H9 (cell line): ENCODE data around the gene DISP3. TPM values are rescaled to one million over a fixed set of nuclear protein-coding genes. Genes with fewer than 3 reads are reported as not detected.

Source experiments
- DNase-seq: peaks from one replicate; pipeline ENCODE4 v3.0.0-alpha.2; 2017
- H2AFZ ChIP-seq: one replicate; pipeline ENCODE4 v1.6.1; 2013; ENCODE audit warnings: mild to moderate bottlenecking, low read length, control low read depth, moderate library complexity
- H2AK5ac ChIP-seq: 2 replicates; pipeline ENCODE4 v1.6.1; 2013; ENCODE audit warnings: low read length, control low read depth, mixed read lengths; ENCODE audit not compliant: insufficient read length
- H2BK120ac ChIP-seq: one replicate; pipeline ENCODE4 v1.6.1; 2013; ENCODE audit warnings: low read depth, mild to moderate bottlenecking, low read length, control low read depth, inconsistent platforms; ENCODE audit not compliant: poor library complexity, severe bottlenecking
- H2BK12ac ChIP-seq: 2 replicates; pipeline ENCODE4 v1.6.1; 2013; ENCODE audit warnings: low read length, control low read depth, mixed read lengths, low read depth; ENCODE audit not compliant: insufficient read length
- H2BK15ac ChIP-seq: 2 replicates; pipeline ENCODE4 v1.6.1; 2013; ENCODE audit warnings: low read depth, low read length, control low read depth
- H2BK20ac ChIP-seq: one replicate; pipeline ENCODE4 v1.6.1; 2013; ENCODE audit warnings: low read depth, mild to moderate bottlenecking, low read length, control low read depth, inconsistent platforms; ENCODE audit not compliant: poor library complexity, severe bottlenecking
- H2BK5ac ChIP-seq: 2 replicates; pipeline ENCODE4 v1.6.1; 2013; ENCODE audit warnings: low read length, control low read depth, mixed read lengths; ENCODE audit not compliant: insufficient read length
- H3K14ac ChIP-seq: 2 replicates; pipeline ENCODE4 v1.6.1; 2013; ENCODE audit warnings: low read length, control low read depth; ENCODE audit not compliant: insufficient read depth
- H3K18ac ChIP-seq: 2 replicates; pipeline ENCODE4 v1.6.1; 2013; ENCODE audit warnings: low read depth, mild to moderate bottlenecking, mixed read lengths, low read length, control low read depth; ENCODE audit not compliant: insufficient read length
- H3K23ac ChIP-seq: 2 replicates; pipeline ENCODE4 v1.6.1; 2013; ENCODE audit warnings: low read length, control low read depth, mixed read lengths, low read depth; ENCODE audit not compliant: insufficient read length
- H3K23me2 ChIP-seq: 2 replicates; pipeline ENCODE4 v1.6.1; 2013; ENCODE audit warnings: low read depth, mild to moderate bottlenecking, mixed read lengths, low read length, control low read depth; ENCODE audit not compliant: insufficient read length, poor library complexity, severe bottlenecking
- H3K27ac ChIP-seq: 2 replicates; pipeline ENCODE4 v1.5.1; 2013; ENCODE audit warnings: low read length, control low read depth, mixed read lengths, low read depth; ENCODE audit not compliant: insufficient read length
- H3K27me3 ChIP-seq: 2 replicates; pipeline ENCODE4 v1.6.1; 2013; ENCODE audit warnings: low read length, control low read depth, inconsistent platforms; ENCODE audit not compliant: insufficient read depth
- H3K4ac ChIP-seq: 2 replicates; pipeline ENCODE4 v1.6.1; 2013; ENCODE audit warnings: low read depth, mild to moderate bottlenecking, control low read depth, inconsistent platforms, low read length, moderate library complexity
- H3K4me1 ChIP-seq: 2 replicates; pipeline ENCODE4 v1.6.1; 2013; ENCODE audit warnings: low read length, control low read depth, inconsistent platforms; ENCODE audit not compliant: insufficient read depth
- H3K4me2 ChIP-seq: 2 replicates; pipeline ENCODE4 v1.6.1; 2013; ENCODE audit warnings: low read length, control low read depth, mixed read lengths; ENCODE audit not compliant: insufficient read length, insufficient read depth
- H3K56ac ChIP-seq: 2 replicates; pipeline ENCODE4 v1.6.1; 2013; ENCODE audit warnings: low read depth, mild to moderate bottlenecking, mixed read lengths, low read length, control low read depth; ENCODE audit not compliant: insufficient read length
- H3K79me1 ChIP-seq: 2 replicates; pipeline ENCODE4 v1.6.1; 2013; ENCODE audit warnings: low read depth, mild to moderate bottlenecking, moderate library complexity, low read length, control low read depth, inconsistent platforms; ENCODE audit not compliant: insufficient read depth, poor library complexity, severe bottlenecking
- H3K79me2 ChIP-seq: 2 replicates; pipeline ENCODE4 v1.6.1; 2013; ENCODE audit warnings: low read length, control low read depth, inconsistent platforms; ENCODE audit not compliant: insufficient read depth
- H3K9ac ChIP-seq: 2 replicates; pipeline ENCODE4 v1.6.1; 2013; ENCODE audit warnings: low read length, control low read depth, mixed read lengths; ENCODE audit not compliant: insufficient read length; ENCODE audit errors: extremely low read depth
- H3K9me3 ChIP-seq: one replicate; pipeline ENCODE4 v1.6.1; 2013; ENCODE audit warnings: low read depth, low read length, inconsistent platforms; ENCODE audit not compliant: control insufficient read depth
- H3T11ph ChIP-seq: one replicate; pipeline ENCODE4 v1.6.1; 2013; ENCODE audit warnings: mild to moderate bottlenecking, low read length, control low read depth, inconsistent platforms
- H4K20me1 ChIP-seq: one replicate; pipeline ENCODE4 v1.6.1; 2013; ENCODE audit not compliant: control insufficient read depth, insufficient read length, insufficient read depth
- H4K5ac ChIP-seq: 2 replicates; pipeline ENCODE4 v1.6.1; 2013; ENCODE audit warnings: low read depth, mild to moderate bottlenecking, mixed read lengths, low read length, control low read depth; ENCODE audit not compliant: insufficient read length
- H4K8ac ChIP-seq: replicated peaks from 2 replicates; pipeline ENCODE4 v1.6.1; 2013; ENCODE audit warnings: low read length, control low read depth, mixed read lengths, low read depth; ENCODE audit not compliant: insufficient read length
- H4K91ac ChIP-seq: 2 replicates; pipeline ENCODE4 v1.6.1; 2013; ENCODE audit warnings: low read depth, mild to moderate bottlenecking, moderate library complexity, mixed read lengths, low read length, control low read depth; ENCODE audit not compliant: insufficient read length
- H3K27ac Mint-ChIP-seq, 3 experiments: 2 replicates in 2 of 3; 3 replicates in 1 of 3; pipeline ENCODE4 v1.8.0; 2020 to 2021; ENCODE audit warnings: mixed read lengths in 3 of 3, mild to moderate bottlenecking in 1 of 3, moderate library complexity in 1 of 3
- H3K27me3 Mint-ChIP-seq: 2 replicates; pipeline ENCODE4 v1.8.0; 2021; ENCODE audit warnings: low read depth, mild to moderate bottlenecking, moderate library complexity, mixed read lengths
- H3K36me3 Mint-ChIP-seq, 3 experiments: 2 replicates in 2 of 3; 3 replicates in 1 of 3; pipeline ENCODE4 v1.8.0; 2020 to 2021; ENCODE audit warnings: low read depth in 3 of 3, mixed read lengths in 3 of 3; ENCODE audit not compliant: insufficient read depth in 1 of 3
- H3K4me1 Mint-ChIP-seq, 2 experiments: 2 replicates each; pipeline ENCODE4 v1.8.0; 2020; ENCODE audit warnings: mixed read lengths in 2 of 2
- H3K4me3 Mint-ChIP-seq, 2 experiments: 2 replicates in 1 of 2; 3 replicates in 1 of 2; pipeline ENCODE4 v1.8.0; 2020 to 2021; ENCODE audit warnings: mild to moderate bottlenecking in 2 of 2, mixed read lengths in 2 of 2, moderate library complexity in 1 of 2
- H3K9me3 Mint-ChIP-seq, 2 experiments: 2 replicates in 1 of 2; 3 replicates in 1 of 2; pipeline ENCODE4 v1.8.0; 2020; ENCODE audit warnings: mild to moderate bottlenecking in 2 of 2, mixed read lengths in 2 of 2, moderate library complexity in 1 of 2
- CTCF ChIP-seq: fragments of 200-600 bp; sonication (generic); conservative IDR thresholded peaks from 3 replicates; pipeline ENCODE4 v1.8.0; 2021; ENCODE audit warnings: antibody characterized with exemption, mild to moderate bottlenecking
- WGBS: extraction: QIAGEN DNeasy Blood & Tissue Kit; methylation state at CpG from one replicate; pipeline ENCODE4 v1.1.7; 2013; ENCODE audit warnings: missing lambda C conversion rate, low lambda C conversion rate, mixed read lengths; ENCODE audit not compliant: insufficient read length; ENCODE audit errors: extremely low coverage; 5-methylcytosine and 5-hydroxymethylcytosine counted together
- total RNA-seq: library from RNA; stranded (reverse); gene quantifications from 2 replicates; pipeline ENCODE4 v1.2.1, GENCODE V29; 2021

DISP3 gene
- total RNA-seq, 1 experiment from 2014 or later, result 3.5 TPM

DNA sequence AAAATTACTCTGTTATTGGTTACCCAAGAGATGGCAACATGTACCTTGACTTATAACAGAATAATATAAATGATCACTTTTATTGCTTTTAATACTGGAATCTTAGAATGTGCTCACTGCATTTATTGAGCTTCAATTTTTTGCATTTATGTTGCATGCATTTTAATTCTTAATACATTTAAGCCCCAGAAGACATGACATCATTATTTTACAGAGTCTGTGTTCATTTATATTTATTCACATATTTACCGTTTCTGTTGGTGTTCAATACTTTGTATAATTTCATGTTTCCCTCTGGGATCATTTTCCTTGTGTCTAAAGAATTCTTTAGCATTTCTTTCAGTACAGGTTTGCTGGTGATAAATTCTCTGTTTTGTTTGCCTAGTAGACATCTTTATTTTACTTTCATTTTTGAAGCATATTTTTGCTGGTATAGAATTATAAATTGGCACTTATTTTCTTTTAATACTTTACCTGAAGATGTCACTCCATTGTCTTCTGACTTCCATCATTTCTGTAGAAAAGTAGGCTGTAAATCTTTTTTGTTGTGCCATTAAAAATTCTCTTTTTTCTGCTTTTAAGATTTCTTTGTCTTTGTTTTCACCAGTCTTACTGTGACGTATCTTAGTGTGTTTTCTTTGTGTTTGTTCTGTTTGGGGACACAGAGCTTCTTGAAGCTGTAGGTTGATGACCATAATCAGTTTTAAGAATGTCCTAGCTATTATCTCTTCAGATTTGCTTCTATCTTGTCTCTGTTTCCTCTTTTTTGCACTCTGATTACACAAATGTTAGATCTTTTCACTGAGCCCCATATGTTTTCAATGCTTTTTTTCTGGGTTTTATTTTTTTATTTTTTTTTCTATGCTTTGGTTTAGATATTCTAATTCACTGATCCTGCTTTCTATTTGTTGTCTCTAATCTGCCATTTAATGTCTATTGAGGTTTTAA lies 26.9 kb downstream of the DISP3 start:
- no peak for DNase-seq
- H3K14ac ChIP-seq, result no peak overlapping the region
- TF ChIP-seq CTCF, result no peak
- no peak overlapping the region for H2AK5ac ChIP-seq
- no peaks in the 10 kb centered on the region for H3K23me2 ChIP-seq
- Mint-ChIP-seq H3K36me3 (peaks cover 69 to 88% (median 76%) of the 10 kb centered on the region in 3 experiments), H3K27me3 (no peaks in the 10 kb centered on the region), H3K4me3 (no peak overlapping the region), H3K27ac (no peak overlapping the region), H3K9me3 (peaks cover 43 to 50% of the 10 kb centered on the region in 2 experiments), H3K4me1 (peaks cover 0 to 3% of the 10 kb centered on the region in 2 experiments; a peak in 2 of 4 replicates)
- H2AFZ ChIP-seq, result no peak overlapping the region
- no peak overlapping the region for H2BK120ac ChIP-seq
- no peak overlapping the region for H4K5ac ChIP-seq
- no peaks in the 10 kb centered on the region for H3K79me1 ChIP-seq
- no peak overlapping the region for H3K18ac ChIP-seq
- no peaks in the 10 kb centered on the region for H3K4me1 ChIP-seq
- H4K8ac ChIP-seq, result no peak overlapping the region
- no peak overlapping the region for H3K27ac ChIP-seq
- no peaks in the 10 kb centered on the region for H3K79me2 ChIP-seq
- no peak overlapping the region for H2BK20ac ChIP-seq
- no peaks in the 10 kb centered on the region for H3K9me3 ChIP-seq
- no peak overlapping the region for H3K4me2 ChIP-seq
- no peak overlapping the region for H2BK12ac ChIP-seq
- H4K20me1 ChIP-seq, result no peaks in the 10 kb centered on the region
- no peak overlapping the region for H2BK5ac ChIP-seq
- no peak overlapping the region for H2BK15ac ChIP-seq
- no peak overlapping the region for H3K56ac ChIP-seq
- WGBS, result no CpG with 5 or more reads among the region's 2 CpGs
- no peak overlapping the region for H3K23ac ChIP-seq
- H3K9ac ChIP-seq, result no peak overlapping the region
- H3T11ph ChIP-seq, result no peak overlapping the region
- H3K27me3 ChIP-seq, result no peaks in the 10 kb centered on the region
- no peak overlapping the region for H4K91ac ChIP-seq
- H3K4ac ChIP-seq, result no peak overlapping the region
